Cerebellar cortex (tissue), 1 donor: ENCODE data around the gene SLC39A2.

ENCODE experiments used
- DNase-seq: peaks from one replicate; pipeline ENCODE4 v3.0.0-alpha.2; 2015; ENCODE audit warnings: low spot score

SLC39A2 gene

GRCh38 chr14:21047378-21047781 is 48.3 kb downstream of the SLC39A2 start:
- DNase-seq, result no peak

- no peak for DNase-seq
These were observed 49.5 kb downstream of the SLC39A2 start for GRCh38 chr14:21048638-21049037.

- no peak for DNase-seq
These were observed 50.2 kb downstream of the SLC39A2 start for GRCh38 chr14:21049271-21049673.

- no peak for DNase-seq
These were observed 51.5 kb downstream of the SLC39A2 start for GRCh38 chr14:21050597-21050996.
